ENCODE results near the gene SUSD4.

SUSD4 gene

DNA sequence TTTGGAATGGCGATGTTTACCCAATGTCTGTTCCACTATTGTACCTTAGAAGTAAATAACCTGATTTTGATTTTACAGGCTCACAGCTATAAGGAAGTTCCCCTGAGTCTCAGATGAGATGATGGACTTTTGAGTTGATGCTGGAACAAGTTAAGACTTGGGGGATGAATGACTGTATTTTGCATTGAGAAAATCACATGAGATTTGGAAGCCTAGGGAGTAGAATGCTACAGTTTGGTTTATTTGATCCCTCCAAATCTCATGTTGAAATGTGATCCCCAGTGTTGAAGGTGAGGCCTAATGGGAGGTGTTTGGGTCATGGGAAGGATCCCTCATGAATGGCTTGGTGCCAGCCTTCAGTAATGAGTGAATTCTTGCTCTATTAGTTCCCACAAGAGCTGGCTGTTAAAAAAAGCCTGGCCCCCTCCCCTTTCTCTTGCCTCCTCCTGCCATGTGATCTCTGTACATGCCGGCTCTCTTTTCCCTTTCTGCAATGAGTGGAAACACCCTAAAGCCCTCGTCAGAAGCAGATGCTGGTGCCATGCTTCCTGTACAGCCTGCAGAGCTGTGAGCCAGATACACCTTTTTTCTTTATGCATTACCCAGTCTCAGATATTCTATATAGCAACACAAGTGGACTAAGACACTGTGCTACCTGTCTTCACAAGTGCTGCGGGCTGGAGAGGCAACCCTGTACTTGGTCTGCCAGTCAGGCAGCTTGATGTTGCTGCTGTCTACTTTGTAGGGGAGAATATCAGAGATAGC lies 143.9 kb downstream of the SUSD4 start:
- Histone ChIP-seq H3K4me3 (ENCODE audit: low read depth in 1 of 2, low read length in 2 of 2) (no peak overlapping the region), H3K4me1 (ENCODE audit: control insufficient read depth in 1 of 2, insufficient read depth in 2 of 2, low read length in 2 of 2) (no peaks in the 10 kb centered on the region)

DNA sequence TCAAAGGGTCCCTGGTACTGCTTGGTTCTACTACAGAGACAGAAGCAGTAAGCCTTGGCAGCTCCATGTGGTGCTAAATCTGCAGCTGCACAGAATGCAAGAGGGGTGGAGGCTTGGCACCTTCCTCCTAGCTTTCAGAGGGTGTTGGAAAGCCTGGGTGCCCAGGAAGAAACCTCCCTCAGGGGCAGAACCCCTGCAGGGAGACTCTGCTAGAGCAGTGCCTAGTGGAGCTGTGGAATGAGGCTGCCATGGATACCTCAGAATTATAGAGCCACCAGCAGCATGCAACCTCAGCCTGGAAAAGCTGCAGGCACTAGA lies 144.7 kb downstream of the SUSD4 start:
- Histone ChIP-seq H3K36me3 (ENCODE audit: control insufficient read depth in 1 of 2, insufficient read depth in 2 of 2, low read length in 2 of 2) (no peaks in the 10 kb centered on the region), H3K4me1 (ENCODE audit: control insufficient read depth in 1 of 2, insufficient read depth in 2 of 2, low read length in 2 of 2) (no peaks in the 10 kb centered on the region), H3K4me3 (ENCODE audit: low read depth in 1 of 2, low read length in 2 of 2) (no peak overlapping the region), H3K27me3 (ENCODE audit: control insufficient read depth in 1 of 2, insufficient read depth in 2 of 2, low read length in 2 of 2) (no peaks in the 10 kb centered on the region), H3K27ac (ENCODE audit: low read depth, low read length) (no peak overlapping the region), H3K9ac (ENCODE audit: low read depth in 1 of 2, low read length in 2 of 2) (no peak overlapping the region), H3K9me3 (ENCODE audit: control insufficient read depth in 1 of 2, low read length in 2 of 2) (peaks cover 4 to 6% of the 10 kb centered on the region in 2 donors)

More for the DNA sequence above, 143.9 kb downstream of the SUSD4 start:
- H3K9me3 ChIP-seq (ENCODE audit: control insufficient read depth in 1 of 2, low read length in 2 of 2), result peaks cover 4 to 6% of the 10 kb centered on the region in 2 donors
- H3K36me3 ChIP-seq (ENCODE audit: control insufficient read depth in 1 of 2, insufficient read depth in 2 of 2, low read length in 2 of 2), result no peaks in the 10 kb centered on the region
- H3K9ac ChIP-seq (ENCODE audit: low read depth in 1 of 2, low read length in 2 of 2), result no peak overlapping the region
- no peaks in the 10 kb centered on the region for H3K27me3 ChIP-seq (ENCODE audit: control insufficient read depth in 1 of 2, insufficient read depth in 2 of 2, low read length in 2 of 2)
- H3K27ac ChIP-seq (ENCODE audit: low read depth, low read length), result no peak overlapping the region

DNA sequence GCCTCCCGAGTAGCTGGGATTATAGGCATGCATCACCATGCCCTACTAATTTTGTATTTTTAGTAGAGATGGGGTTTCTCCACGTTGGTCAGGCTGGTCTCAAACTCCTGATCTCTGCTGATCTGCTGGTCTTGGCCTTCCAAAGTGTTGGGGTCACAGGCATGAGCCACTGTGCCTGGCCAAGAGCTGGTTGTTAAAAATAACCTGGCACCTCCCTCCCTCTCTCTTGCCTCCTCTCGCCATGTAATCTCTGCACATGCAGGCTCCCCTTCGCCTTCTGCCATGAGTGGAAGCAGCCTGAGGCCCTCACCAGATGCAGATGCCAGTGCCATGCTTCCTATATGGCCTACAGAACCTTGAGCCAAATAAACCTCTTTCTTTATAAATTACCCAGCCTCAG lies 146.2 kb downstream of the SUSD4 start:
- no peak overlapping the region for H3K9ac ChIP-seq (ENCODE audit: low read depth in 1 of 2, low read length in 2 of 2)
- H3K4me3 ChIP-seq (ENCODE audit: low read depth in 1 of 2, low read length in 2 of 2), result no peak overlapping the region
- H3K36me3 ChIP-seq (ENCODE audit: control insufficient read depth in 1 of 2, insufficient read depth in 2 of 2, low read length in 2 of 2), result no peaks in the 10 kb centered on the region
- peaks cover 4 to 6% of the 10 kb centered on the region in 2 donors for H3K9me3 ChIP-seq (ENCODE audit: control insufficient read depth in 1 of 2, low read length in 2 of 2)
- H3K27ac ChIP-seq (ENCODE audit: low read depth, low read length), result no peak overlapping the region
- no peaks in the 10 kb centered on the region for H3K27me3 ChIP-seq (ENCODE audit: control insufficient read depth in 1 of 2, insufficient read depth in 2 of 2, low read length in 2 of 2)
- no peaks in the 10 kb centered on the region for H3K4me1 ChIP-seq (ENCODE audit: control insufficient read depth in 1 of 2, insufficient read depth in 2 of 2, low read length in 2 of 2)

DNA sequence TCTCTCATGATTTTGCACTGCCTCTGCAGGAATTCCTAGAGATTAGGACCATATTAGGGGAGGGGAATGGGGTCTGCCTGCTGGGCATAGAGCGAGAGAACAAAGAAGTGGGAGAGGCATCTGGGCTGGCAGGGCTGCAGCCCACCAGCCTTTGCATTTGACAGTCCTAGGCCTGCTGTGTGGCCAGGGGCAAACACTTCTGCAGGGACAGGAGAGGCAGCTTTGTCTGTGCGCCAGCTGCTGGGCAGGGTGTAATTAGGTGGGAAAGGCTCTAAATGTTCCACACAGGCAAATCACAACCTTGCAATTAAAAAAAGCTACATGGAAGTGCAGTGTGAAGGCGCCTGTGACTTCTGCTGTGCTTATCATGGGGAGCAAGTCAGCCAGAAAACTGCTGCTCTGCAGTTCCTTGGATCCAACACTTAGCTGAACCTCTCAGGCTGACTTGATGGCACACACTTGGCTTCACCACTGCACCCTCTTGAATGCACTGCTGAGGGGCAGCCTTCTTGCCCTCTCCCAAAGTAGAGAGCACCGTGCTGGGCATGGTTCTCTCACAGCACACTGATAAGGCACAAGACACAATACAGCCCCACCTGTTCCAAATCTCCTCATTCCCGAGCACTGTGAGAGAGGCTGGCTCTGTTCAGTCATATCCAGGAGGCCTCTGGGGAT lies 147.3 kb downstream of the SUSD4 start:
- Histone ChIP-seq H3K36me3 (ENCODE audit: control insufficient read depth in 1 of 2, insufficient read depth in 2 of 2, low read length in 2 of 2) (no peaks in the 10 kb centered on the region), H3K4me1 (ENCODE audit: control insufficient read depth in 1 of 2, insufficient read depth in 2 of 2, low read length in 2 of 2) (no peaks in the 10 kb centered on the region), H3K27me3 (ENCODE audit: control insufficient read depth in 1 of 2, insufficient read depth in 2 of 2, low read length in 2 of 2) (no peaks in the 10 kb centered on the region), H3K9ac (ENCODE audit: low read depth in 1 of 2, low read length in 2 of 2) (no peak overlapping the region), H3K4me3 (ENCODE audit: low read depth in 1 of 2, low read length in 2 of 2) (no peak overlapping the region), H3K9me3 (ENCODE audit: control insufficient read depth in 1 of 2, low read length in 2 of 2) (peaks cover 4 to 6% of the 10 kb centered on the region in 2 donors), H3K27ac (ENCODE audit: low read depth, low read length) (no peak overlapping the region)

DNA sequence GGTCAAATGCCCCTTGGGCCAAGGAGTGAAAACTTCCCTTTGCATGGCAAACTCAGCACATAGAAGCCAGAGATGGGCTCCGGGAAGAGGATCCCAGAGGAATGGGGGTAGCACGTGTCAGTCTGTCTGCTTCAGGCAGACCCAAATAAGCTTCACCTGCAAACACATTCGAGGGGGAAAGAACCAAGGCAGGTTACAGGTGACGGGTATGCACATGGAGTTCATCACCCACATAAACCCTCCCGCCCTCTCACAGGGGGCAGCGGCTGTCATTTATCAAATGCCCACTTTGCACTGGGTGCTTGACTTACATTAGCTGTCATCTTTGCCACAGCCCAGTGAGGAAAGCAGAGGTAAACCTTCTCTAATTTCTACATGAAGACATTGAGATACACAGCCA lies 147.9 kb downstream of the SUSD4 start:
- Histone ChIP-seq H3K27ac (ENCODE audit: low read depth, low read length) (no peak overlapping the region), H3K27me3 (ENCODE audit: control insufficient read depth in 1 of 2, insufficient read depth in 2 of 2, low read length in 2 of 2) (peaks cover 0 to 3% of the 10 kb centered on the region in 2 donors), H3K4me3 (ENCODE audit: low read depth in 1 of 2, low read length in 2 of 2) (no peak overlapping the region), H3K36me3 (ENCODE audit: control insufficient read depth in 1 of 2, insufficient read depth in 2 of 2, low read length in 2 of 2) (no peaks in the 10 kb centered on the region), H3K9ac (ENCODE audit: low read depth in 1 of 2, low read length in 2 of 2) (no peak overlapping the region), H3K9me3 (ENCODE audit: control insufficient read depth in 1 of 2, low read length in 2 of 2) (peaks cover 4 to 6% of the 10 kb centered on the region in 2 donors), H3K4me1 (ENCODE audit: control insufficient read depth in 1 of 2, insufficient read depth in 2 of 2, low read length in 2 of 2) (no peaks in the 10 kb centered on the region)

DNA sequence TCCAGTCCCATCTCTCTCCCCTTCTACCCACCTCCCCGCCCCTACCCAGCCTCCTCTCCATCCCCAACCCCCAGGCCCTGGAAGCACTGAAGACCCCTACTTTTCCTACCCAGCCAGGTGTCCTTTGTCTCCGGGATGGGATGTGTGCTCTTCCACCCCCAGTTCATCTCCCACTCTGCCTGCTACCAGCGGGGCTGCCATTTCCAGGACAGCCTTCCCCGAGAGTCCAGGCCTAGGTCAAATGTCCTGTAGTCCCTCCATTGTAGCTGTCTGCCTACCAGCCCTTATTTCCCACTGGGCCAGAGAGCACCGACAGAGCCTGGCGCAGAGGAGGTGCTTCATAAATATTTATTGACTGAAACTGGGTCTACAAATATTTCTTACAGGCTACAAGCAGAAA lies 148.9 kb downstream of the SUSD4 start:
- H3K4me1 ChIP-seq (ENCODE audit: control insufficient read depth in 1 of 2, insufficient read depth in 2 of 2, low read length in 2 of 2), result no peaks in the 10 kb centered on the region
- no peak overlapping the region for H3K27ac ChIP-seq (ENCODE audit: low read depth, low read length)
- H3K9ac ChIP-seq (ENCODE audit: low read depth in 1 of 2, low read length in 2 of 2), result no peak overlapping the region
- peaks cover 0 to 3% of the 10 kb centered on the region in 2 donors for H3K27me3 ChIP-seq (ENCODE audit: control insufficient read depth in 1 of 2, insufficient read depth in 2 of 2, low read length in 2 of 2)
- no peaks in the 10 kb centered on the region for H3K36me3 ChIP-seq (ENCODE audit: control insufficient read depth in 1 of 2, insufficient read depth in 2 of 2, low read length in 2 of 2)
- no peak overlapping the region for H3K4me3 ChIP-seq (ENCODE audit: low read depth in 1 of 2, low read length in 2 of 2)
- H3K9me3 ChIP-seq (ENCODE audit: control insufficient read depth in 1 of 2, low read length in 2 of 2), result peaks cover 4 to 6% of the 10 kb centered on the region in 2 donors

DNA sequence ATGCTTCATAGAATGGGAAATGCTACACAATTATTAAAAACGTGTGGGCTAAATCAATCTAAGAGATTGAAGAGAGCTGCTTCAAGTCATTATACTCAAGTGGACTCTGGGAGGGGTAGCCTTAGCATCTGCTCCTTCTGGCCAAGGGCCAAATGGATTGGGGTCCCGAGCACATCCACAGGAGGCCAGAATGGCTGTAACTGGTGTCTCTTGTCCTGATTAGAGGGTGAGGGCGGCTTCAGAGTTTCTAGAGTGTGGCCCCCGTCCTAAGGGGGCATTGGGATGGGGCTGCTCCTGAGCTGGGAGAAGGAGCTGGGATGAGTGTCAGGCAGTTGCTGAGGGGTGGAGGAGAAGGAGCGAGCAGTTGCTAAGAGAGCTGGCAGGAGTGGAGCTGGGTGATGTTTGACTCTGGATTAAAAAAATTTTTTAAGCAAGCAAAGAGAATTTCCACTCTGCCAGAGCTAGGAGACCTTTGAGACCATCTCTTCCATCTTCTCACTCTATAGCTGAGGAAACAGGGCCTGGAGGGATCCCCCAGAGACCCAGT lies 149.6 kb downstream of the SUSD4 start:
- Histone ChIP-seq H3K9me3 (ENCODE audit: control insufficient read depth in 1 of 2, low read length in 2 of 2) (peaks cover 4 to 5% of the 10 kb centered on the region in 2 donors), H3K27me3 (ENCODE audit: control insufficient read depth in 1 of 2, insufficient read depth in 2 of 2, low read length in 2 of 2) (peaks cover 0 to 3% of the 10 kb centered on the region in 2 donors), H3K4me1 (ENCODE audit: control insufficient read depth in 1 of 2, insufficient read depth in 2 of 2, low read length in 2 of 2) (no peaks in the 10 kb centered on the region), H3K9ac (ENCODE audit: low read depth in 1 of 2, low read length in 2 of 2) (no peak overlapping the region), H3K4me3 (ENCODE audit: low read depth in 1 of 2, low read length in 2 of 2) (no peak overlapping the region), H3K36me3 (ENCODE audit: control insufficient read depth in 1 of 2, insufficient read depth in 2 of 2, low read length in 2 of 2) (no peaks in the 10 kb centered on the region), H3K27ac (ENCODE audit: low read depth, low read length) (no peak overlapping the region)

DNA sequence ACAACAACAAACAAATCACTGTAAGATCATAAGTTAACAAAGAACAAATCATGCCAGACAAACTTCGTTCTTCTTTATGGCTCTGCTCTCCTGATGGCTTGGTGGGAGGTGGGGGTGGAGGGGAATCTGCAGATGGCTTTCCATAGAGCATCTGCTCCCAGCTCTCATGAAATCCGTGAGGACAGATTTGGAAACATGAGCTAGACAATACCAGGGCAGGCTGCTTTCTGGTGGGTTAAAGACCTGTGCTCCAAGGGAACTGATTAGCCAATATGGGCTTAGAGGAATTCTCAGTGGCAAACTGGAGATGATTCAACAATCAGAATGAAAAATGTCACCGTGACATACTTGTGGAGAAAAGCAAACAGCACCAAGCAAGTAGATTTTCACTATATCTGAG lies 151.5 kb downstream of the SUSD4 start:
- Histone ChIP-seq H3K4me3 (ENCODE audit: low read depth in 1 of 2, low read length in 2 of 2) (no peak overlapping the region), H3K9ac (ENCODE audit: low read depth in 1 of 2, low read length in 2 of 2) (no peak overlapping the region), H3K36me3 (ENCODE audit: control insufficient read depth in 1 of 2, insufficient read depth in 2 of 2, low read length in 2 of 2) (no peaks in the 10 kb centered on the region), H3K9me3 (ENCODE audit: control insufficient read depth in 1 of 2, low read length in 2 of 2) (no peaks in the 10 kb centered on the region), H3K27me3 (ENCODE audit: control insufficient read depth in 1 of 2, insufficient read depth in 2 of 2, low read length in 2 of 2) (peaks cover 0 to 3% of the 10 kb centered on the region in 2 donors), H3K4me1 (ENCODE audit: control insufficient read depth in 1 of 2, insufficient read depth in 2 of 2, low read length in 2 of 2) (no peaks in the 10 kb centered on the region), H3K27ac (ENCODE audit: low read depth, low read length) (no peak overlapping the region)

DNA sequence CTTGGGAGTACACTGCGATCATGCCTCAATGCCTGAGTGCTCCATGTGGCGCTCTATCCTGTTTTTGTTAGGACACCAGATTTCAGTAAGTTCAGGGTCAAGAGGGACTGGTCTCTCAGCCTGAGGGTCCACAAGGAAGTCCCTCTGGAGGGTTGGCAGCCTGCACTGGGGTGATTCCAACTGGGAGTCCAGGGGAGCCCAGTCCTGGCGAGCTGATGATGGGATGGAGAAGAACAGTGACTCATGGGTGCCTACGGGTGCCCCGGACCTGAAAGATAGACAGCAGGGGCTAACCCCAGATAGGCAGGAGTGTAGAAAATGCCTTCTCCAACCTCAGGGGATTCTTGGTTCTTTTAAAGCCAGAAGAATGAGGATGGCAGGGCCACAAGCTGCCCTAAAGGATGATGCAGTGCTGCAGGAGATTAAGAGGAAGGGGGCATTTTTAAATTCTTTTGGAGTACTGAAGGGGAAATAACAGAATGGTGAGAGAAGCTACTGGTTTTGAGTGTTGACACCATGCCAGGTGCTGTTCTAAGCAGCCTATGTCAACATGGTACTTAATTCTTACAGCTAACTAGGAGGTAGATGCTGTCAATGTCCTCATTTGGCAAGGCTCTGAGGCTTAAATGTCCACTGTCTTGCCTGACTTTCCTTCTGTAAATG lies 152.5 kb downstream of the SUSD4 start:
- Histone ChIP-seq H3K9ac (ENCODE audit: low read depth in 1 of 2, low read length in 2 of 2) (no peak overlapping the region), H3K4me3 (ENCODE audit: low read depth in 1 of 2, low read length in 2 of 2) (no peak overlapping the region), H3K27me3 (ENCODE audit: control insufficient read depth in 1 of 2, insufficient read depth in 2 of 2, low read length in 2 of 2) (peaks cover 0 to 3% of the 10 kb centered on the region in 2 donors), H3K27ac (ENCODE audit: low read depth, low read length) (no peak overlapping the region), H3K9me3 (ENCODE audit: control insufficient read depth in 1 of 2, low read length in 2 of 2) (no peaks in the 10 kb centered on the region), H3K36me3 (ENCODE audit: control insufficient read depth in 1 of 2, insufficient read depth in 2 of 2, low read length in 2 of 2) (no peaks in the 10 kb centered on the region), H3K4me1 (ENCODE audit: control insufficient read depth in 1 of 2, insufficient read depth in 2 of 2, low read length in 2 of 2) (no peaks in the 10 kb centered on the region)

DNA sequence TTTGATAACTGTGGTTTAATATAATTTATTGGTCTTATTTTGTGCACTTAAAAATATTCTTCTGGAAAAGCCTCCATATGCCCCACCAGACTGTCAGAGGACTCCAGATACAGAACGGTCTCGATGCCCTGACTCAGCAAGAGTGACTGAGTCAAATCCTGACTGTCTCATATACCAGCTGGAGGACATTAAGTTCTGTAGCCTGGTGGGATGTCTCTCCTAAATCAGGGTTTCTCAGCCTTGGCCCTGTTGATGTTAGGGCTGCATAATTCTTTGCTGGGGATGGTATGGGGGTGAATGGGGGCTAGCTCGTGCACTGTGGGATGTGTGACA lies 153.2 kb downstream of the SUSD4 start:
- Histone ChIP-seq H3K4me3 (ENCODE audit: low read depth in 1 of 2, low read length in 2 of 2) (no peak overlapping the region), H3K27me3 (ENCODE audit: control insufficient read depth in 1 of 2, insufficient read depth in 2 of 2, low read length in 2 of 2) (peaks cover 0 to 3% of the 10 kb centered on the region in 2 donors), H3K36me3 (ENCODE audit: control insufficient read depth in 1 of 2, insufficient read depth in 2 of 2, low read length in 2 of 2) (no peaks in the 10 kb centered on the region), H3K9ac (ENCODE audit: low read depth in 1 of 2, low read length in 2 of 2) (no peak overlapping the region), H3K4me1 (ENCODE audit: control insufficient read depth in 1 of 2, insufficient read depth in 2 of 2, low read length in 2 of 2) (no peaks in the 10 kb centered on the region), H3K9me3 (ENCODE audit: control insufficient read depth in 1 of 2, low read length in 2 of 2) (no peaks in the 10 kb centered on the region), H3K27ac (ENCODE audit: low read depth, low read length) (no peak overlapping the region)
